Transverse colon (tissue), 3 donors: ENCODE results near the gene GAREM1.

Source experiments
- CTCF ChIP-seq, 5 experiments: fragments of 200-600 bp in 3 of 5; fragments of 450-650 bp in 2 of 5; sonication (generic) in 3 of 5; IDR thresholded peaks; 1 replicate in 2 of 5; 2 replicates in 3 of 5; pipeline ENCODE4 v1.5.1; 2016 to 2017; ENCODE audit warnings: antibody characterized with exemption in 5 of 5, inconsistent platforms in 3 of 5, mild to moderate bottlenecking in 2 of 5, moderate library complexity in 1 of 5
- POLR2A ChIP-seq: fragments of 450-650 bp; IDR thresholded peaks from one replicate; pipeline ENCODE4 v1.6.1; 2016; ENCODE audit warnings: antibody characterized with exemption, mild to moderate bottlenecking, moderate library complexity

- TF ChIP-seq POLR2A (no peak), CTCF (IDR thresholded peaks at IDR 0.05) (no peak)
These were observed 80.8 kb downstream of the GAREM1 start for GRCh38 chr18:32389858-32390257.
